Loucy (cell line): Measurements from ENCODE around the gene HOXA5.

Experiments
- H2AFZ ChIP-seq: fragments of 200-600 bp; sonication (generic); 2 replicates; pipeline ENCODE4 v1.6.0; 2016; ENCODE audit warnings: antibody characterized with exemption, mild to moderate bottlenecking, low read length, moderate library complexity
- H3F3A ChIP-seq: fragments of 200-600 bp; 2 replicates; pipeline ENCODE4 v1.6.0; 2016; ENCODE audit warnings: antibody characterized with exemption, low read depth, mild to moderate bottlenecking
- H3K27me3 ChIP-seq: fragments of 200-600 bp; sonication (generic); 2 replicates; pipeline ENCODE4 v1.6.1; 2014; ENCODE audit warnings: low read length, mild to moderate bottlenecking; ENCODE audit not compliant: insufficient read depth, poor library complexity, severe bottlenecking
- H3K36me3 ChIP-seq: fragments of 200-600 bp; sonication (generic); 2 replicates; pipeline ENCODE4 v1.6.1; 2016; ENCODE audit warnings: low read length; ENCODE audit not compliant: insufficient read depth
- H3K4me1 ChIP-seq: fragments of 200-600 bp; sonication (generic); 2 replicates; pipeline ENCODE4 v1.5.1; 2014; ENCODE audit warnings: low read length, mild to moderate bottlenecking; ENCODE audit not compliant: insufficient read depth, poor library complexity, severe bottlenecking
- H3K4me2 ChIP-seq: fragments of 200-600 bp; sonication (generic); 2 replicates; pipeline ENCODE4 v1.6.0; 2014; ENCODE audit warnings: antibody characterized with exemption, low read length, low read depth, mild to moderate bottlenecking; ENCODE audit not compliant: poor library complexity, severe bottlenecking
- H3K4me3 ChIP-seq: fragments of 200-600 bp; sonication (generic); 2 replicates; pipeline ENCODE4 v1.5.1; 2014; ENCODE audit warnings: low read length, mild to moderate bottlenecking, mixed read lengths; ENCODE audit not compliant: poor library complexity, severe bottlenecking
- H3K79me2 ChIP-seq: fragments of 200-600 bp; sonication (generic); 2 replicates; pipeline ENCODE4 v1.6.1; 2014; ENCODE audit warnings: low read length; ENCODE audit not compliant: insufficient read depth
- H3K9ac ChIP-seq: fragments of 200-600 bp; sonication (generic); 2 replicates; pipeline ENCODE4 v1.6.0; 2014; ENCODE audit warnings: mild to moderate bottlenecking, low read depth, low read length, moderate library complexity; ENCODE audit not compliant: poor library complexity, severe bottlenecking
- H3K9me2 ChIP-seq: fragments of 200-600 bp; sonication (generic); replicated peaks from 2 replicates; pipeline ENCODE4 v1.6.1; 2016; ENCODE audit warnings: low read depth, low read length, mixed read lengths
- H3K9me3 ChIP-seq: fragments of 200-600 bp; sonication (generic); 2 replicates; pipeline ENCODE4 v1.6.1; 2014; ENCODE audit warnings: mild to moderate bottlenecking, antibody characterized with exemption, low read length, low read depth; ENCODE audit not compliant: insufficient read depth
- H4K20me1 ChIP-seq: fragments of 200-600 bp; sonication (generic); 2 replicates; pipeline ENCODE4 v1.6.0; 2014; ENCODE audit warnings: antibody characterized with exemption, low read length, mild to moderate bottlenecking; ENCODE audit not compliant: insufficient read depth, poor library complexity, severe bottlenecking
- CTCF ChIP-seq: fragments of 200-600 bp; sonication (generic); conservative IDR thresholded peaks from 2 replicates; pipeline ENCODE4 v1.5.1; 2014; ENCODE audit warnings: mild to moderate bottlenecking, antibody characterized with exemption, low read length
- EZH2phosphoT487 ChIP-seq: fragments of 200-600 bp; IDR thresholded peaks from 2 replicates; pipeline ENCODE4 v1.6.1; 2018; ENCODE audit warnings: antibody characterized with exemption, mild to moderate bottlenecking, moderate library complexity, borderline replicate concordance

The HOXA5 gene

GRCh38 chr7:27191161-27191731, 47.8 kb upstream of the HOXA5 start:
- Histone ChIP-seq H3K27me3 (peaks cover 25% of the 10 kb centered on the region), H2AFZ (no peak overlapping the region), H3K79me2 (peaks cover 100% of the 10 kb centered on the region), H3K4me2 (peak overlapping the region; percentile 98), H3K9me2 (no peaks in the 10 kb centered on the region), H3K9ac (peak overlapping the region; percentile 99), H3K36me3 (peaks cover 11% of the 10 kb centered on the region), H4K20me1 (peaks cover 51% of the 10 kb centered on the region), H3K4me1 (peaks cover 52% of the 10 kb centered on the region), H3K9me3 (no peaks in the 10 kb centered on the region), H3K4me3 (peak overlapping the region; percentile 91), H3F3A (no peaks in the 10 kb centered on the region)
- no peak for TF ChIP-seq EZH2phosphoT487
- TF ChIP-seq CTCF, result no peak

GRCh38 chr7:27189997-27190748, 46.7 kb upstream of the HOXA5 start:
- Histone ChIP-seq H3K9me2 (no peaks in the 10 kb centered on the region), H3F3A (no peaks in the 10 kb centered on the region), H3K9ac (peak overlapping the region; percentile 99), H3K79me2 (peaks cover 100% of the 10 kb centered on the region), H3K9me3 (no peaks in the 10 kb centered on the region), H2AFZ (no peak overlapping the region), H3K4me3 (peak overlapping the region; percentile 91), H3K36me3 (peaks cover 11% of the 10 kb centered on the region), H3K4me1 (peaks cover 56% of the 10 kb centered on the region), H3K27me3 (peaks cover 32% of the 10 kb centered on the region), H4K20me1 (peaks cover 41% of the 10 kb centered on the region), H3K4me2 (peak overlapping the region; percentile 98)
- TF ChIP-seq EZH2phosphoT487, result no peak
- TF ChIP-seq CTCF, result no peak

- H3K9ac ChIP-seq, result peak overlapping the region; percentile 99
- H3K79me2 ChIP-seq, result peaks cover 100% of the 10 kb centered on the region
- peaks cover 35% of the 10 kb centered on the region for H4K20me1 ChIP-seq
- H3K4me1 ChIP-seq, result peaks cover 51% of the 10 kb centered on the region
- no peaks in the 10 kb centered on the region for H3K9me2 ChIP-seq
- peaks cover 32% of the 10 kb centered on the region for H3K27me3 ChIP-seq
- H3K36me3 ChIP-seq, result peaks cover 10% of the 10 kb centered on the region
- no peaks in the 10 kb centered on the region for H3F3A ChIP-seq
- no peak overlapping the region for H2AFZ ChIP-seq
- TF ChIP-seq CTCF, result no peak
- no peak for TF ChIP-seq EZH2phosphoT487
- H3K4me2 ChIP-seq, result peak overlapping the region; percentile 98
- peak overlapping the region; percentile 91 for H3K4me3 ChIP-seq
- no peaks in the 10 kb centered on the region for H3K9me3 ChIP-seq
Measured at GRCh38 chr7:27189295-27189996, 46.0 kb upstream of the HOXA5 start.
